Tibial nerve (tissue), 4 donors: ENCODE results near the gene TOR1AIP1. TPM values are rescaled to one million over a fixed set of nuclear protein-coding genes. Genes with fewer than 3 reads are reported as not detected.

Experiments used
- DNase-seq, 2 donors: peaks; one replicate each; pipeline ENCODE4 v3.0.0-alpha.2; 2019; ENCODE audit warnings: low spot score in 2 of 2
- H3K27ac ChIP-seq, 4 donors: fragments of 200-600 bp; sonication (generic) in 3 of 4; one replicate each; pipeline ENCODE4 v1.5.1; 2017 to 2019; ENCODE audit warnings: mild to moderate bottlenecking in 1 of 4
- H3K27me3 ChIP-seq, 2 donors: fragments of 200-600 bp; sonication (generic) in 1 of 2; one replicate each; pipeline versions ENCODE4 v1.5.1 to v1.6.0; 2017 to 2019
- H3K36me3 ChIP-seq, 3 donors: fragments of 200-600 bp; sonication (generic); one replicate each; pipeline ENCODE4 v1.5.1; 2018 to 2019
- H3K4me1 ChIP-seq, 4 donors: fragments of 200-600 bp; sonication (generic) in 3 of 4; one replicate each; pipeline ENCODE4 v1.5.1; 2017 to 2019
- H3K4me3 ChIP-seq, 4 donors: fragments of 200-600 bp; sonication (generic) in 3 of 4; one replicate each; pipeline ENCODE4 v1.5.1; 2017 to 2019; ENCODE audit warnings: mild to moderate bottlenecking in 1 of 4, moderate library complexity in 1 of 4
- H3K9me3 ChIP-seq, 4 donors: fragments of 200-600 bp; sonication (generic) in 3 of 4; one replicate each; pipeline ENCODE4 v1.5.1; 2017 to 2019
- CTCF ChIP-seq, 5 experiments: fragments of 200-600 bp in 3 of 5; fragments of 450-650 bp in 2 of 5; sonication (generic) in 3 of 5; IDR thresholded peaks; one replicate each; pipeline ENCODE4 v1.5.1; 2016 to 2019; ENCODE audit warnings: antibody characterized with exemption in 5 of 5, mild to moderate bottlenecking in 3 of 5, moderate library complexity in 2 of 5
- EP300 ChIP-seq, 2 donors: sonication (generic); formaldehyde crosslinking; IDR thresholded peaks; one replicate each; pipeline ENCODE4 v1.6.1; 2017; ENCODE audit warnings: antibody characterized with exemption in 2 of 2, mild to moderate bottlenecking in 1 of 2
- POLR2A ChIP-seq, 2 donors: fragments of 450-650 bp; IDR thresholded peaks; one replicate each; pipeline ENCODE4 v1.6.1; 2017; ENCODE audit warnings: antibody characterized with exemption in 2 of 2, mild to moderate bottlenecking in 2 of 2, moderate library complexity in 2 of 2
- WGBS, 2 donors: methylation state at CpG; one replicate each; pipeline ENCODE4 v1.1.5; 2018; 5-methylcytosine and 5-hydroxymethylcytosine counted together
- total RNA-seq, 4 donors: library from RNA; depleted of rRNA; stranded (reverse); fragments of >200 nt; gene quantifications; one replicate each; pipeline ENCODE4 v1.1.0, GENCODE V29; 2016

TOR1AIP1 gene
- total RNA-seq, 4 donors from 2014 or later, result 43.5 to 85.9 (median 60.1) TPM

GRCh38 chr1:179875596-179876299 lies 6.3 kb upstream of the TOR1AIP1 start:
- Histone ChIP-seq H3K27ac (no peak overlapping the region), H3K9me3 (no peaks in the 10 kb centered on the region), H3K36me3 (peaks cover 0 to 16% (median 0%) of the 10 kb centered on the region in 3 donors), H3K4me1 (peaks cover 0 to 62% (median 19%) of the 10 kb centered on the region in 4 donors), H3K4me3 (peak overlapping the region in 2 of 4 donors; percentile 61 to 77), H3K27me3 (no peaks in the 10 kb centered on the region)
- no peak for DNase-seq
- TF ChIP-seq EP300 (IDR thresholded peaks at IDR 0.05) (no peak), CTCF (IDR thresholded peaks at IDR 0.05) (no peak), POLR2A (IDR thresholded peaks at IDR 0.05) (no peak)
- WGBS, 2 donors, result 72 to 76% methylated on average over 4 of the region's 4 CpGs

GRCh38 chr1:179876300-179876715 lies 5.8 kb upstream of the TOR1AIP1 start:
- Histone ChIP-seq H3K27ac (peak overlapping the region in 3 of 4 donors; percentile 45 to 85 (median 69)), H3K4me3 (peak overlapping the region in 3 of 4 donors; percentile 61 to 82 (median 77)), H3K9me3 (no peaks in the 10 kb centered on the region), H3K27me3 (no peaks in the 10 kb centered on the region), H3K36me3 (peaks cover 0 to 16% (median 0%) of the 10 kb centered on the region in 3 donors), H3K4me1 (peaks cover 0 to 62% (median 17%) of the 10 kb centered on the region in 4 donors)
- 50 to 55% methylated on average over 3 of the region's 3 CpGs for WGBS, 2 donors
- TF ChIP-seq EP300 (IDR thresholded peaks at IDR 0.05), result peak in 1 of 2 donors; percentile 35
- no peak for TF ChIP-seq POLR2A (IDR thresholded peaks at IDR 0.05)
- TF ChIP-seq CTCF (IDR thresholded peaks at IDR 0.05), result no peak
- DNase-seq, result no peak

- peak; percentile 84 to 89 for DNase-seq
- H3K9me3 ChIP-seq, result no peaks in the 10 kb centered on the region
- WGBS, 2 donors, result 4 to 5% methylated on average over 31 of the region's 31 CpGs
- H3K4me3 ChIP-seq, result peak within 1 kb of the TSS; percentile 61 to 82 (median 72)
- peaks cover 0 to 16% (median 0%) of the 10 kb centered on the region in 3 donors for H3K36me3 ChIP-seq
- H3K27ac ChIP-seq, result peak within 1 kb of the TSS; percentile 50 to 85 (median 75)
- TF ChIP-seq CTCF (IDR thresholded peaks at IDR 0.05), result peak in 1 of 5 experiments; percentile 33
- TF ChIP-seq EP300 (IDR thresholded peaks at IDR 0.05), result peak; percentile 78 to 100
- peak; percentile 97 to 99 for TF ChIP-seq POLR2A (IDR thresholded peaks at IDR 0.05)
- H3K4me1 ChIP-seq, result peaks cover 0 to 53% (median 15%) of the 10 kb centered on the region in 4 donors
- H3K27me3 ChIP-seq, result no peaks in the 10 kb centered on the region
Observed at GRCh38 chr1:179877586-179878265, 4.4 kb upstream of the TOR1AIP1 start, which contains the start of gene TOR1AIP2. Gene TOR1AIP2 (minus strand): TSS chr1:179877803. CDS start chr1:179852665, 25,138 bp downstream.

GRCh38 chr1:179879797-179880196 lies 2.3 kb upstream of the TOR1AIP1 start:
- Histone ChIP-seq H3K27me3 (no peaks in the 10 kb centered on the region), H3K4me3 (no peak overlapping the region), H3K9me3 (no peaks in the 10 kb centered on the region), H3K27ac (no peak overlapping the region), H3K4me1 (peaks cover 0 to 52% (median 20%) of the 10 kb centered on the region in 4 donors), H3K36me3 (peaks cover 0 to 6% (median 0%) of the 10 kb centered on the region in 3 donors)
- TF ChIP-seq POLR2A (IDR thresholded peaks at IDR 0.05), result no peak
- TF ChIP-seq CTCF (IDR thresholded peaks at IDR 0.05), result no peak
- TF ChIP-seq EP300 (IDR thresholded peaks at IDR 0.05), result no peak
- WGBS, 2 donors, result 89 to 96% methylated on average over 2 of the region's 2 CpGs
- DNase-seq, result no peak
